ENCODE results near the gene RNF212. TPM values are rescaled to one million over a fixed set of nuclear protein-coding genes. Genes with fewer than 3 reads are reported as not detected.

The RNF212 gene
- total RNA-seq, 1 experiment from 2014 or later = not detected

DNA sequence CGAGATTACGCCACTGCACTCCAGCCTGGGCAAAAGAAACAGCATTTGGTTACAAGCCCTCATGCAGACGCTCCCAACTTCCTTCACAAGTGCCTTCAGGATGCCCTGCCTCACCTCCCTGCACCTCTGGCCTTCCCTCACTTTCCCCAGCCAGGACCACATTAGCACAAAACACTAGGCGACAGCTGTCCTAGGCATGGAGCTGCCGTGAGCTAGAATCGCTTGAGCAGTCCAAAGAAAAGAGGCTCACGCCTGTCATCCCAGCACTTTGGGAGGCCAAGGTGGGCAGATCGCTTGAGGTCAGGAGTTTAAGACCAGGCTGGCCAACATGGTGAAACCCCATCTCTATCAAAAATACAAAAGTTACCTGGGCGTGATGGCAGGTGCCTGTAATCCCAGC lies 15.8 kb downstream of the RNF212 start:
- POLR2A ChIA-PET = no interaction called here

DNA sequence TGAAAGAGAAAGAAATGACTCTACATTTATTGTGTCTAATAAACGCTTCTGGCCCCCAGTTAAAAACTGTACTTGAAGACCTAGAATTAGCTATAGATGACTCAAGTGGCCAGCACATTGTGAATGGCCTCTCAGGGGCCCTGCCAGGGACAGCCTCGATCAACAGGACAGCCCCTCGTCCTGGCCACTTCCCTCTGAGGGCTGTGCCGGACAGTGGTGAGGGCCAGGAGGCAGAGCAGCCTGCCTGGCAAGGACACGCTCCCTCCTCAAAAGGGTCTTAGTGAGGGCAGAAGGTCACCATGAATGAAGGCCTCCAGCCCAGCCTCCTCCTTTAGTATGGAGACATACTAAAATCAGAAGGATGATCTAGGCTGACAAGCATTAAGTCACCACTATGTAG lies 16.5 kb downstream of the RNF212 start:
- H3K9me3 Mint-ChIP-seq (ENCODE audit: unreplicated experiment) = no peaks in the 10 kb centered on the region
- TF ChIP-seq, protein P1, sequence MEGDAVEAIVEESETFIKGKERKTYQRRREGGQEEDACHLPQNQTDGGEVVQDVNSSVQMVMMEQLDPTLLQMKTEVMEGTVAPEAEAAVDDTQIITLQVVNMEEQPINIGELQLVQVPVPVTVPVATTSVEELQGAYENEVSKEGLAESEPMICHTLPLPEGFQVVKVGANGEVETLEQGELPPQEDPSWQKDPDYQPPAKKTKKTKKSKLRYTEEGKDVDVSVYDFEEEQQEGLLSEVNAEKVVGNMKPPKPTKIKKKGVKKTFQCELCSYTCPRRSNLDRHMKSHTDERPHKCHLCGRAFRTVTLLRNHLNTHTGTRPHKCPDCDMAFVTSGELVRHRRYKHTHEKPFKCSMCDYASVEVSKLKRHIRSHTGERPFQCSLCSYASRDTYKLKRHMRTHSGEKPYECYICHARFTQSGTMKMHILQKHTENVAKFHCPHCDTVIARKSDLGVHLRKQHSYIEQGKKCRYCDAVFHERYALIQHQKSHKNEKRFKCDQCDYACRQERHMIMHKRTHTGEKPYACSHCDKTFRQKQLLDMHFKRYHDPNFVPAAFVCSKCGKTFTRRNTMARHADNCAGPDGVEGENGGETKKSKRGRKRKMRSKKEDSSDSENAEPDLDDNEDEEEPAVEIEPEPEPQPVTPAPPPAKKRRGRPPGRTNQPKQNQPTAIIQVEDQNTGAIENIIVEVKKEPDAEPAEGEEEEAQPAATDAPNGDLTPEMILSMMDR (IDR thresholded peaks at IDR 0.05; ENCODE audit: insufficient read depth in 1 of 2, low read depth in 1 of 2, low read length in 1 of 2, severe bottlenecking in 1 of 2, unreplicated experiment in 1 of 2) = no peak

More for the DNA sequence above, 15.8 kb downstream of the RNF212 start:
- no peaks in the 10 kb centered on the region for H3K9me3 Mint-ChIP-seq (ENCODE audit: unreplicated experiment)
- CTCF ChIA-PET = no interaction called here
- no peaks in the 10 kb centered on the region; the same call in 1 of the 2 replicates for H3K27me3 ChIP-seq (replicated peaks; ENCODE audit: control insufficient read depth, insufficient read depth, low read length)
- H3K4me3 Mint-ChIP-seq (ENCODE audit: unreplicated experiment) = no peak overlapping the region
- intact Hi-C loops (cut with micrococcal nuclease; ENCODE audit: unreplicated experiment) = no loop called here
- BruUV-seq (replicated peaks) = no TSS peak
- H3K4me1 ChIP-seq = no peaks in the 10 kb centered on the region
- no peaks in the 10 kb centered on the region for H3K9me3 ChIP-seq
- TF ChIP-seq, protein P1 (IDR thresholded peaks at IDR 0.05; ENCODE audit: insufficient read depth in 1 of 2, low read depth in 1 of 2, low read length in 1 of 2, severe bottlenecking in 1 of 2, unreplicated experiment in 1 of 2) = no peak
- no peaks in the 10 kb centered on the region for H3K36me3 ChIP-seq (ENCODE audit: control insufficient read depth, insufficient read depth, low read length)
- no peak for DNase-seq
- peaks cover 12% of the 10 kb centered on the region for H3K4me1 Mint-ChIP-seq (ENCODE audit: low read depth, unreplicated experiment)
- peaks cover 3% of the 10 kb centered on the region for H3K27me3 Mint-ChIP-seq (ENCODE audit: insufficient read depth, unreplicated experiment)
- no peak overlapping the region for H3K4me3 ChIP-seq (ENCODE audit: low read depth, low read length)
- H3K36me3 Mint-ChIP-seq (ENCODE audit: insufficient read depth, unreplicated experiment) = peaks cover 4% of the 10 kb centered on the region
- no peak overlapping the region for H3K27ac Mint-ChIP-seq (ENCODE audit: unreplicated experiment)

DNA sequence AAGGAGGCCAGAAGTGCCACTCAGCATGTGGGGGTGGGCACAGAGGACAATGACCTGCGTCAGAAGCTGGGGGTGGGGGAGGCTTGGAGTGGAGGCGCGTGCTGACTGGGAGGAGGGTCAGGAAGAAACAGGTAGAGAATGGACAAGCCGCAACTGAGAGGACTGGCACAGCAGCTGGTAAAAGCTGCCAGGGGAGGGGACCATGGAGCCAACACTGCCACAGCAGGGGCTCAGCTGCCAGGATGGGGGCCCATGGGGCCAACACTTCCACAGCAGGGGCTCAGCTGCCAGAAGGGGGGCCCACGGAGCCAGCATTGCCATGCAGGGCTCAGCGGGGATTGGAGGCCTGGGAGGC lies 19.1 kb downstream of the RNF212 start:
- Histone ChIP-seq H3K27me3 (replicated peaks; ENCODE audit: control insufficient read depth, insufficient read depth, low read length) (no peaks in the 10 kb centered on the region), H3K4me1 (no peaks in the 10 kb centered on the region), H3K9me3 (no peaks in the 10 kb centered on the region), H3K36me3 (ENCODE audit: control insufficient read depth, insufficient read depth, low read length) (no peaks in the 10 kb centered on the region), H3K4me3 (ENCODE audit: low read depth, low read length) (no peak overlapping the region)
- Mint-ChIP-seq H3K36me3 (ENCODE audit: insufficient read depth, unreplicated experiment) (peaks cover 7% of the 10 kb centered on the region), H3K27ac (ENCODE audit: unreplicated experiment) (no peak overlapping the region), H3K4me1 (ENCODE audit: low read depth, unreplicated experiment) (peaks cover 15% of the 10 kb centered on the region), H3K4me3 (ENCODE audit: unreplicated experiment) (no peak overlapping the region), H3K27me3 (ENCODE audit: insufficient read depth, unreplicated experiment) (no peaks in the 10 kb centered on the region), H3K9me3 (ENCODE audit: unreplicated experiment) (no peaks in the 10 kb centered on the region)
- intact Hi-C loops (cut with micrococcal nuclease; ENCODE audit: unreplicated experiment) = no loop called here
- no peak for DNase-seq
- CTCF ChIA-PET = no interaction called here
- no TSS peak for BruUV-seq (replicated peaks)
- POLR2A ChIA-PET = no interaction called here
- TF ChIP-seq, protein P1 (IDR thresholded peaks at IDR 0.05; ENCODE audit: insufficient read depth in 1 of 2, low read depth in 1 of 2, low read length in 1 of 2, severe bottlenecking in 1 of 2, unreplicated experiment in 1 of 2) = no peak

More for the DNA sequence above, 16.5 kb downstream of the RNF212 start:
- no peak overlapping the region for H3K27ac Mint-ChIP-seq (ENCODE audit: unreplicated experiment)
- H3K27me3 Mint-ChIP-seq (ENCODE audit: insufficient read depth, unreplicated experiment) = peaks cover 3% of the 10 kb centered on the region
- H3K4me1 ChIP-seq = no peaks in the 10 kb centered on the region
- H3K36me3 ChIP-seq (ENCODE audit: control insufficient read depth, insufficient read depth, low read length) = no peaks in the 10 kb centered on the region
- no peak for DNase-seq
- ChIA-PET CTCF (no interaction called here), POLR2A (no interaction called here)
- H3K36me3 Mint-ChIP-seq (ENCODE audit: insufficient read depth, unreplicated experiment) = peaks cover 4% of the 10 kb centered on the region
- no peak overlapping the region for H3K4me3 ChIP-seq (ENCODE audit: low read depth, low read length)
- H3K9me3 ChIP-seq = no peaks in the 10 kb centered on the region
- peaks cover 17% of the 10 kb centered on the region for H3K4me1 Mint-ChIP-seq (ENCODE audit: low read depth, unreplicated experiment)
- H3K4me3 Mint-ChIP-seq (ENCODE audit: unreplicated experiment) = no peak overlapping the region
- BruUV-seq (replicated peaks) = no TSS peak
- intact Hi-C loops (cut with micrococcal nuclease; ENCODE audit: unreplicated experiment) = no loop called here
- no peaks in the 10 kb centered on the region; the same call in 1 of the 2 replicates for H3K27me3 ChIP-seq (replicated peaks; ENCODE audit: control insufficient read depth, insufficient read depth, low read length)
